ENCODE data around the gene KCNE3.

DNA sequence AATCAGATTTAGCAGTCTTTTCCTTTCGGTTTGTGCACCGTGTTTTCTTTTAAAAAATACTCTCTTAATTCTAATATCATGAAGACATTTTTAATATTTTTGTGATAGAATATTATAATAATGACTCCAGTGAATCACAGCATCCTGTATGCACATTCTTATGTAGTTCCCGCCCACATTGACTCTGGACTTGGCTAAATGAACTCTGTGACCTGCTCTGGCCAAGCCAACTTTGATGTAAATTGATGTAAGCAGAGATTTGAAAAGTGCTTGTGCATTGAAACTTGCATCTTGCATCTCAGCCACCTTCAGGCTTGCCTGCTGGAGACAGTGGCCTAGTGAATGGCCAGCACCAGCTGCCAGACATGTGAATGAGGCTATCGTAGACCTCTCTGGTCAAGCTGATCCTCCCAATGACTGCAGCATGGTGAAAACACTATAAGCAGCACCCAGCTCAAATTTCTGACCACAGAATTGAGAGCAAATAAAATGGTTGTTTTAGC lies 39.9 kb downstream of the KCNE3 start:
- TF ChIP-seq, protein P1, sequence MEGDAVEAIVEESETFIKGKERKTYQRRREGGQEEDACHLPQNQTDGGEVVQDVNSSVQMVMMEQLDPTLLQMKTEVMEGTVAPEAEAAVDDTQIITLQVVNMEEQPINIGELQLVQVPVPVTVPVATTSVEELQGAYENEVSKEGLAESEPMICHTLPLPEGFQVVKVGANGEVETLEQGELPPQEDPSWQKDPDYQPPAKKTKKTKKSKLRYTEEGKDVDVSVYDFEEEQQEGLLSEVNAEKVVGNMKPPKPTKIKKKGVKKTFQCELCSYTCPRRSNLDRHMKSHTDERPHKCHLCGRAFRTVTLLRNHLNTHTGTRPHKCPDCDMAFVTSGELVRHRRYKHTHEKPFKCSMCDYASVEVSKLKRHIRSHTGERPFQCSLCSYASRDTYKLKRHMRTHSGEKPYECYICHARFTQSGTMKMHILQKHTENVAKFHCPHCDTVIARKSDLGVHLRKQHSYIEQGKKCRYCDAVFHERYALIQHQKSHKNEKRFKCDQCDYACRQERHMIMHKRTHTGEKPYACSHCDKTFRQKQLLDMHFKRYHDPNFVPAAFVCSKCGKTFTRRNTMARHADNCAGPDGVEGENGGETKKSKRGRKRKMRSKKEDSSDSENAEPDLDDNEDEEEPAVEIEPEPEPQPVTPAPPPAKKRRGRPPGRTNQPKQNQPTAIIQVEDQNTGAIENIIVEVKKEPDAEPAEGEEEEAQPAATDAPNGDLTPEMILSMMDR (conservative IDR thresholded peaks at IDR 0.05; ENCODE audit: low read depth in 2 of 2), result no peak
- no peak for TF ChIP-seq POLR2AphosphoS5 (IDR thresholded peaks at IDR 0.05; ENCODE audit: low read depth)
- TF ChIP-seq JUNB (IDR thresholded peaks at IDR 0.05; ENCODE audit: unreplicated experiment), result no peak
- TF ChIP-seq ZNF331 (CRISPR knock-in tag; IDR thresholded peaks at IDR 0.05; ENCODE audit: low read depth), result no peak
- TF ChIP-seq EZH2phosphoT487 (IDR thresholded peaks at IDR 0.05; ENCODE audit: unreplicated experiment), result no peak
- TF ChIP-seq, protein P2, sequence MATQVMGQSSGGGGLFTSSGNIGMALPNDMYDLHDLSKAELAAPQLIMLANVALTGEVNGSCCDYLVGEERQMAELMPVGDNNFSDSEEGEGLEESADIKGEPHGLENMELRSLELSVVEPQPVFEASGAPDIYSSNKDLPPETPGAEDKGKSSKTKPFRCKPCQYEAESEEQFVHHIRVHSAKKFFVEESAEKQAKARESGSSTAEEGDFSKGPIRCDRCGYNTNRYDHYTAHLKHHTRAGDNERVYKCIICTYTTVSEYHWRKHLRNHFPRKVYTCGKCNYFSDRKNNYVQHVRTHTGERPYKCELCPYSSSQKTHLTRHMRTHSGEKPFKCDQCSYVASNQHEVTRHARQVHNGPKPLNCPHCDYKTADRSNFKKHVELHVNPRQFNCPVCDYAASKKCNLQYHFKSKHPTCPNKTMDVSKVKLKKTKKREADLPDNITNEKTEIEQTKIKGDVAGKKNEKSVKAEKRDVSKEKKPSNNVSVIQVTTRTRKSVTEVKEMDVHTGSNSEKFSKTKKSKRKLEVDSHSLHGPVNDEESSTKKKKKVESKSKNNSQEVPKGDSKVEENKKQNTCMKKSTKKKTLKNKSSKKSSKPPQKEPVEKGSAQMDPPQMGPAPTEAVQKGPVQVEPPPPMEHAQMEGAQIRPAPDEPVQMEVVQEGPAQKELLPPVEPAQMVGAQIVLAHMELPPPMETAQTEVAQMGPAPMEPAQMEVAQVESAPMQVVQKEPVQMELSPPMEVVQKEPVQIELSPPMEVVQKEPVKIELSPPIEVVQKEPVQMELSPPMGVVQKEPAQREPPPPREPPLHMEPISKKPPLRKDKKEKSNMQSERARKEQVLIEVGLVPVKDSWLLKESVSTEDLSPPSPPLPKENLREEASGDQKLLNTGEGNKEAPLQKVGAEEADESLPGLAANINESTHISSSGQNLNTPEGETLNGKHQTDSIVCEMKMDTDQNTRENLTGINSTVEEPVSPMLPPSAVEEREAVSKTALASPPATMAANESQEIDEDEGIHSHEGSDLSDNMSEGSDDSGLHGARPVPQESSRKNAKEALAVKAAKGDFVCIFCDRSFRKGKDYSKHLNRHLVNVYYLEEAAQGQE (IDR thresholded peaks at IDR 0.05; ENCODE audit: unreplicated experiment), result no peak
- TF ChIP-seq STAT1 (IDR thresholded peaks at IDR 0.05; ENCODE audit: unreplicated experiment), result no peak
- TF ChIP-seq CREB1 (CRISPR knock-in tag; IDR thresholded peaks at IDR 0.05; ENCODE audit: low read depth), result no peak
- no peak for TF ChIP-seq EZH2 (IDR thresholded peaks at IDR 0.05; ENCODE audit: low read depth, unreplicated experiment)
- TF ChIP-seq ZNF114 (CRISPR knock-in tag; IDR thresholded peaks at IDR 0.05), result no peak
- TF ChIP-seq, protein P3, sequence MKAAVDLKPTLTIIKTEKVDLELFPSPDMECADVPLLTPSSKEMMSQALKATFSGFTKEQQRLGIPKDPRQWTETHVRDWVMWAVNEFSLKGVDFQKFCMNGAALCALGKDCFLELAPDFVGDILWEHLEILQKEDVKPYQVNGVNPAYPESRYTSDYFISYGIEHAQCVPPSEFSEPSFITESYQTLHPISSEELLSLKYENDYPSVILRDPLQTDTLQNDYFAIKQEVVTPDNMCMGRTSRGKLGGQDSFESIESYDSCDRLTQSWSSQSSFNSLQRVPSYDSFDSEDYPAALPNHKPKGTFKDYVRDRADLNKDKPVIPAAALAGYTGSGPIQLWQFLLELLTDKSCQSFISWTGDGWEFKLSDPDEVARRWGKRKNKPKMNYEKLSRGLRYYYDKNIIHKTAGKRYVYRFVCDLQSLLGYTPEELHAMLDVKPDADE (IDR thresholded peaks at IDR 0.05), result no peak
